Heart right ventricle (tissue), 16 donors: Measurements from ENCODE around the gene LYSMD1. TPM values are rescaled to one million over a fixed set of nuclear protein-coding genes. Genes with fewer than 3 reads are reported as not detected.
A peak's percentile ranks its signal among the peaks of the same experiment; 100 is the strongest.

Experiments used
- ATAC-seq, 8 donors: fragments of 200-7000 bp; cut with Tn5 transposase; one replicate each; pipeline ENCODE4 v1.9.1; 2020; ENCODE audit warnings: mild to moderate bottlenecking in 8 of 8, moderate library complexity in 8 of 8, moderate number of reproducible peaks in 1 of 8
- DNase-seq, 2 donors: peaks; one replicate each; pipeline ENCODE4 v3.0.0-alpha.2; 2020
- H3K27ac ChIP-seq, 10 donors: fragments of 200-600 bp; sonication (generic) in 2 of 10; one replicate each; pipeline versions ENCODE4 v1.5.0 to v1.8.0; 2020 to 2022; ENCODE audit warnings: mild to moderate bottlenecking in 3 of 10
- H3K27me3 ChIP-seq, 7 donors: fragments of 200-600 bp; one replicate each; pipeline ENCODE4 v1.8.0; 2021 to 2022; ENCODE audit warnings: mild to moderate bottlenecking in 2 of 7
- H3K36me3 ChIP-seq, 9 donors: fragments of 200-600 bp; sonication (generic) in 1 of 9; one replicate each; pipeline versions ENCODE4 v1.5.0 to v1.8.0; 2020 to 2022; ENCODE audit warnings: mild to moderate bottlenecking in 2 of 9
- H3K4me1 ChIP-seq, 9 donors: fragments of 200-600 bp; sonication (generic) in 1 of 9; one replicate each; pipeline versions ENCODE4 v1.5.0 to v1.8.0; 2020 to 2022; ENCODE audit warnings: mild to moderate bottlenecking in 4 of 9
- H3K4me3 ChIP-seq, 10 donors: fragments of 200-600 bp; sonication (generic) in 2 of 10; one replicate each; pipeline versions ENCODE4 v1.5.0 to v1.8.0; 2020 to 2022; ENCODE audit warnings: mild to moderate bottlenecking in 7 of 10, moderate library complexity in 2 of 10
- H3K9me3 ChIP-seq, 11 donors: fragments of 200-600 bp in 10 of 11; sonication (generic) in 2 of 11; one replicate each; pipeline versions ENCODE4 v1.5.0 to v1.8.0; 2013 to 2022; ENCODE audit warnings: mild to moderate bottlenecking in 2 of 11, control low read depth in 1 of 11, moderate library complexity in 1 of 11
- CTCF ChIP-seq, 9 donors: fragments of 200-600 bp; sonication (generic) in 2 of 9; IDR thresholded peaks; one replicate each; pipeline versions ENCODE4 v1.5.0 to v1.8.0; 2021 to 2022; ENCODE audit warnings: antibody characterized with exemption in 9 of 9, mild to moderate bottlenecking in 5 of 9, moderate library complexity in 1 of 9
- WGBS, 2 donors: extraction: QIAGEN DNeasy Blood & Tissue Kit; methylation state at CpG; one replicate each; pipeline ENCODE4 v1.1.7; 2013; ENCODE audit warnings: inconsistent platforms in 1 of 2; 5-methylcytosine and 5-hydroxymethylcytosine counted together
- intact Hi-C, 10 donors: fragments of 100-400 bp; cut with DNase I; formaldehyde crosslinking; loops; one replicate each; pipeline versions ENCODE4 v1.11.1 to v1.14.2; 2022
- polyA plus RNA-seq, 2 donors: library from polyadenylated mRNA; stranded (reverse); fragments of 200-250 nt; gene quantifications; one replicate each; pipeline ENCODE4 v1.2.3, GENCODE V29; 2013
- total RNA-seq, 10 donors: library from RNA; stranded (reverse); fragmentation: NEBNext Ultra II Directional in 3 of 10; extraction: Animal tissue kit (Norgen Biotek cat#: 25700) in 3 of 10; gene quantifications; one replicate each; pipeline versions ENCODE4 v1.2.1 to v1.2.4, GENCODE V29; 2021 to 2023
- donor health status: Arrhythmogenic right ventricular cardiomyopathy.
- donor health status: ischemic (EF 13 %, LVEDD 7.1; RV severe dilation, severe dysfunction).
- donor health status: healthy with polysubstance abuse.
- donor health status: DM: no; HTN: yes; CAD: no.
- donor health status: DM: no; HTN: no; CAD: no.
- donor health status: ischemic (EF 25% LVEDD 6.9; RV normal size, moderate dysfunction).
- donor health status: ischemic (EF 25% LVEDD 5.7; RV mildly dilated, moderate dysfunction).
- donor health status: healthy.
- donor health status: DM: yes; HTN: yes; CAD: no.
- donor health status: Ischemic cardiomyopathy.
- donor health status: ischemic (EF 35%, LVEDD 5.7; RV mildly dilated, moderate dysfunction).
- donor health status: nonischemic (EF 11% LVEDD 7.7; RV severe dilation, severe dysfunction).
- donor health status: DM: yes; HTN: yes; CAD: no.
- donor health status: PGD.
- donor health status: ischemic (EF 29% LVEDD 5.4; RV normal size, mild dysfunction).
- donor health status: nonischemic (EF 23%, LVEDD 6.1; RV moderate dilation, normal function).

Gene LYSMD1
- total and polyA plus RNA-seq, 12 donors = 5.7 to 16.5 (median 12.8) TPM

GRCh38 chr1:151137789-151138188 lies 27.9 kb downstream of the LYSMD1 start:
- intact Hi-C loops = no loop called here
- ATAC-seq (no peak), DNase-seq (no peak)
- Histone ChIP-seq H3K36me3 (peaks cover 0 to 91% (median 37%) of the 10 kb centered on the region in 9 donors), H3K9me3 (no peaks in the 10 kb centered on the region), H3K4me3 (no peak overlapping the region), H3K27ac (no peak overlapping the region), H3K27me3 (no peaks in the 10 kb centered on the region), H3K4me1 (peaks cover 2 to 48% (median 10%) of the 10 kb centered on the region in 9 donors)
- no peak for TF ChIP-seq CTCF (IDR thresholded peaks at IDR 0.05)
- WGBS, 2 donors = 93 to 94% methylated on average over 7 of the region's 7 CpGs

GRCh38 chr1:151135433-151136385 lies 30.0 kb downstream of the LYSMD1 start:
- TF ChIP-seq CTCF (IDR thresholded peaks at IDR 0.05) = no peak
- Histone ChIP-seq H3K27me3 (no peaks in the 10 kb centered on the region), H3K27ac (no peak overlapping the region), H3K36me3 (peaks cover 0 to 86% (median 31%) of the 10 kb centered on the region in 9 donors), H3K4me1 (peaks cover 0 to 40% (median 5%) of the 10 kb centered on the region in 9 donors), H3K9me3 (no peaks in the 10 kb centered on the region), H3K4me3 (no peak overlapping the region)
- no peak for DNase-seq
- intact Hi-C loops = no loop called here
- ATAC-seq = no peak
- WGBS, 2 donors = 88 to 91% methylated on average over 12 of the region's 12 CpGs

- DNase-seq (no peak), ATAC-seq (no peak)
- Histone ChIP-seq H3K36me3 (peaks cover 0 to 78% (median 30%) of the 10 kb centered on the region in 9 donors), H3K4me1 (peaks cover 0 to 47% (median 11%) of the 10 kb centered on the region in 9 donors), H3K9me3 (no peaks in the 10 kb centered on the region), H3K27ac (peak overlapping the region in 1 of 10 donors; percentile 6), H3K4me3 (no peak overlapping the region), H3K27me3 (no peaks in the 10 kb centered on the region)
- 94 to 95% methylated on average over 7 of the region's 7 CpGs for WGBS, 2 donors
- intact Hi-C loops = no loop called here
- TF ChIP-seq CTCF (IDR thresholded peaks at IDR 0.05) = no peak
These were observed 30.7 kb downstream of the LYSMD1 start for GRCh38 chr1:151134991-151135390.

GRCh38 chr1:151134396-151134795 lies 31.3 kb downstream of the LYSMD1 start:
- ATAC-seq (no peak), DNase-seq (no peak)
- Histone ChIP-seq H3K27me3 (no peaks in the 10 kb centered on the region), H3K36me3 (peaks cover 0 to 73% (median 24%) of the 10 kb centered on the region in 9 donors), H3K4me3 (no peak overlapping the region), H3K27ac (peak overlapping the region in 1 of 10 donors; percentile 6), H3K9me3 (no peaks in the 10 kb centered on the region), H3K4me1 (peaks cover 0 to 47% (median 11%) of the 10 kb centered on the region in 9 donors)
- 73 to 80% methylated on average over 3 of the region's 3 CpGs for WGBS, 2 donors
- TF ChIP-seq CTCF (IDR thresholded peaks at IDR 0.05) = no peak
- intact Hi-C loops = no loop called here
